ENCODE results near the gene SLC25A11.

Gene SLC25A11, protein sequence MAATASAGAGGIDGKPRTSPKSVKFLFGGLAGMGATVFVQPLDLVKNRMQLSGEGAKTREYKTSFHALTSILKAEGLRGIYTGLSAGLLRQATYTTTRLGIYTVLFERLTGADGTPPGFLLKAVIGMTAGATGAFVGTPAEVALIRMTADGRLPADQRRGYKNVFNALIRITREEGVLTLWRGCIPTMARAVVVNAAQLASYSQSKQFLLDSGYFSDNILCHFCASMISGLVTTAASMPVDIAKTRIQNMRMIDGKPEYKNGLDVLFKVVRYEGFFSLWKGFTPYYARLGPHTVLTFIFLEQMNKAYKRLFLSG

GRCh38 chr17:4939796-4940554, at the start of gene SLC25A11, which contains the start of gene RNF167:
TSS of gene SLC25A11 (minus strand) at chr17:4940046. CDS start at chr17:4939910, 136 bp downstream.
TSS of gene RNF167 (plus strand) at chr17:4940268. CDS start at chr17:4940910, 642 bp downstream.
- peak; percentile 90 for DNase-seq (ENCODE audit: low read depth)

GRCh38 chr17:4987767-4988567, 48.1 kb upstream of the SLC25A11 start:
- DNase-seq (ENCODE audit: low read depth), result no peak

DNA sequence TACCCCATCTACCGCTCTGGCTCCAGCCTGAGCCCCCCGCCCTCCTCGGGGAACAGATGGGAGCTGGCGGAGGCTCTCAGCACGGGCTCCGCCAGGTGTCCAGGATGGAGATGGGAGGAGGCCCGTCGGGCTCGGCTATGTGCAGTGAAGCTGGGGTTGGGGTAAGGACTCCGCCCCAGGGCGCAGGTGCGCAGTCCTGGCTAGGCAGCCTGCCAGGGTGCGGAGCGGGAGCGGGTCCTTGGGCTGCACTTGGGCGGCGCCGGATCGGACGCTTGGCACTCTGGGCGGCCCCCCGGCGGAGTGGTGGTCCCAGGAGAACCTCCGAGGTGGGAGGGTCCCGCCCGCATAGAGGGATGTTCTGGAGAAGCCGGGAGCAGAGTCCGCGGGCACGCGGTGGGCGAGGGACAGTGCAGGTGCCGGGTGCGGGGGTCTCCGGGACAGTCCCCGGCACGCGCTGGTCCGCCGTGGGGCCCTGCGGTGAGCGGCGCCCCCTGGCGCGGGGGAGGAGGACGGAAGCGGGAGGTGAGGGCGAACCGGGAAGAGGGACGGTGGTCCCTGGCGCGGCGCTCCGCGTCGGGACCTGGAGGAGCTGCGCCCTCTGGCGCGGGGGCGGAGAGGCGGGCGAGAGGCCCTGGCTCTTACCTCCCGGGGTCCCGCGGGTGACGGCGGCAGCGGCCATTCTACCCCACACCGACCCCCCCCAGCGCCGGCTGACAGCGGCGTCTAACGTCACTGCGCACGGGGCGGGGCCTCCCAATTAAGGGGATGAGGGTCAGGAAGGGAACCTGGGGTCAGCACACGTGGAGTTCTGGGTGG, 47.3 kb upstream of the SLC25A11 start, which contains the start of gene CAMTA2:
TSS of gene CAMTA2 (minus strand) at position 725 of the 816 bp plus-strand sequence. CDS start 1,453 bp downstream, outside the sequence.
- DNase-seq (ENCODE audit: low read depth), result peak; percentile 82

DNA sequence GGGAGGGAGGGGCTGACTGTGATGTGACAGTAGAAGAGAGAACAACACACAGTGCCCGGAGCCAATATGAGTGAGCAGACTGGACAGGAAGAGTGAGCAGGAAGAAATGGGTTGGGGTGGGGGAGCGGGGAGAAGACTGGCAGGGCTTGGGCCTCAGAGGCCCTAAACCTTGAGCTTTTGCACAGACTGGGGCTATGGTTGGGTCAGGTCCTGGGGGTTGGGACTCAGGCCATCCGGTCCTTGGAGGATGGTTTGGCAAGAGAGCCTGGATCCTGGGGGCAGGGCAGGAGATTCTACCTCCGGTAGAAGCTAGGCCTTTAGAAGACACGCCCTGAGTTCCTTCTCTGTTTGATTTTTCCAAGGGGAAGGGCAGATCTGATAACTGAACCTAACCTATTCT, 46.6 kb upstream of the SLC25A11 start:
- no peak for DNase-seq (ENCODE audit: low read depth)

DNA sequence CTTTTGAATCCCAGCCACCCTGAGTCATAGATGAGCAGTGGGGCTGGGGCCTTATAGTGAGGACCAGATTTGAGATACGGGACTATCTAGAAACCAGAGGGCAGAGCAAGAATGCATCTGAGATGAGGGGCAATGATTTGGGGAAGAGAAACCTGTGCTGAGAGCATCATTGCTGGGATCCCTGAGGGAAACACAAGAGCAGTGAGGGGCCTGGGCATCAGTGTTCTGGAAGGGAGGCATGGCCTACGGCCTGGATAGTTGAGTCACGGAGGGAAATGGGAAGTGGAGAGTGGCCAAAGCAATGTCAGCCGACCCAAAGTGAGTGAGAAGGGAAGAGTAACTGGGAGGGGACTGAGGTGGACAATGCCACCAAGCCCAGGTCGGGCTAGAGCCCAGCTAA, 42.5 kb upstream of the SLC25A11 start:
- DNase-seq (ENCODE audit: low read depth), result no peak

GRCh38 chr17:4980644-4981216, 40.9 kb upstream of the SLC25A11 start:
- no peak for DNase-seq (ENCODE audit: low read depth)

DNA sequence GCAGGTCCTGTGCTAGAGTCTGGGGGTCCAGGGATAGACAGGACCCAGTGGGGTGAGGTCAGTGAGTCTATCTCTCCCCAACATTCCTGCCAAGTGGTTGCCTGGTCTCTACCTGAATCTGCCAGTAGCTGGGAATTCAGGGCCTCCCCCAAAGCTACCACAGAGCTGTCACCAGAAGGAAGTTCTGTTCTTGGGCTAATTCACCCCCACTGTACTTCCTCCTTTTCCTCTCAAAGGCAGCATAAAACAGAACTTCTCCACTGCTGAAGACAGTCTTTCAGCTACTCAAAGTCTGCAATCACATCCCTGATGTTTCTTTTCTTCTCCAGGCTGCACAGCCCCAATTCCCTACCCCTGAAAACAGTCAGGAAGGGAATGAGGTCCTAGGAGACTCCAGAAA, 38.9 kb upstream of the SLC25A11 start:
- no peak for DNase-seq (ENCODE audit: low read depth)

DNA sequence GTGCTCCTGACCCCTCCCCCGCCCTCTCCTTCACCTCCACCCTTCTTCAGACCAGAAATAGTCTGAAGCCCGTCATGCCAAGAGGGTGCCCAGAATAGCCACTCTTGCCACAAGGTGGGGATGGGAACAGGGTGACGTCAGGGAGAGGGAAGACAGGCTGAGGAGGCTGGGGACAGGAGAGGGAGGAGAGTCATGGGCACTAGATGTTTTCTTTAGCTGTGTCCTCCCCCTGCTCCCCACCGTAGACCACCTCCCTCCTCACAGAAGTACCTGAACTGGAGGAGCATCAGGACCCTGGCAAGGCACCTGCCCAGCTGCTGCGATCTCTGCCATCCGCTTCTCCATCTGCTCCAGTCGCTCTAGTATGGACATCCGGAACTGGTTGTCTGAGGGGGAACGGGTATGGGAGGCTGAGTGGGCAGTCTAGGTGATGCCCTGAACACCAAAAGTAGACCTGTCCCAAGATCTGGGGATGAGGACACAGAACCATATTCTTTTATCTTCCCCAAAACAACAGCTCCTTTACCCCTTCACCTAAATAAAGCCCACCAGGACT, 34.3 kb upstream of the SLC25A11 start:
- no peak for DNase-seq (ENCODE audit: low read depth)

DNA sequence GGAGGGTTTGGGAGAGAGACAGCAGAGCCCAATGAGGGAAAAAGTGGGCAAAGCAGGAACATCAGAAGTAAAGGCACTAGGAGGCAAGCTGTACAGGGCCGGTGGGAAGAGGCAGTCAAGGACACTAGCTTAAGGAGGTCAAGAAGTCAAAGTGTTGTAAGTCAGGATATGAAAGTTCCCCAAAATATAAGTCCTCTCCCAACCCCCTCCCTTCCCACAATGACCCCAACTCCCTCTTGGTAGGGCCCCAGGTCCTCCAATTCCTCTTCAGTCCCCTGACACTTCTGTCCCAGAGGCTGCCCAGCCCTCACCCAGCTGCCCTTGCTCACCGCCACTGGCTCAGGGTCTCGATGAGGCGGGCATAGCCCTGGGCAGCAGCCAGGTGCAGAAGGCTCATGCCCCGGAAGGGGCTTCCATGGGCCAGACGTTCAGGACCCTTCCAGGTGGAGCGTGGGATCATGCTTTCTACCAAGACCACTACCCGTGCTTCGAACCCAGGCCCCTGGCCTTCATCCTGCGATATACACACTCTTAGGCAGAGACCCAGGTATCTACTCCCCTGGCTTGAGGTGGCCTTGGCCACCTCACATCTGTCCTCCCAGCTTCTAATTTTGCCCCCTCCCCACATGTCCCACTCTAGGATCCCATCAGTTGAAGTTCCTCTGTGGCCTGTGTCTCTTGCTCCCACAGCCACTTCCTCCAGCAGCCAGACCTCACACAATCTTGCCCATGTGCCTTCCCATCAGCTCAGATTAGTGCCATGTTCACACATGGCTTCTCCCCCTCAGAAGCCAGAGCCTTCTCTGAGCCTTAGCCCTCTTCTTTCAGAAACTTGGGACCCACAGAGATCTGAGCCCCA, 33.6 kb upstream of the SLC25A11 start:
- no peak for DNase-seq (ENCODE audit: low read depth)

DNA sequence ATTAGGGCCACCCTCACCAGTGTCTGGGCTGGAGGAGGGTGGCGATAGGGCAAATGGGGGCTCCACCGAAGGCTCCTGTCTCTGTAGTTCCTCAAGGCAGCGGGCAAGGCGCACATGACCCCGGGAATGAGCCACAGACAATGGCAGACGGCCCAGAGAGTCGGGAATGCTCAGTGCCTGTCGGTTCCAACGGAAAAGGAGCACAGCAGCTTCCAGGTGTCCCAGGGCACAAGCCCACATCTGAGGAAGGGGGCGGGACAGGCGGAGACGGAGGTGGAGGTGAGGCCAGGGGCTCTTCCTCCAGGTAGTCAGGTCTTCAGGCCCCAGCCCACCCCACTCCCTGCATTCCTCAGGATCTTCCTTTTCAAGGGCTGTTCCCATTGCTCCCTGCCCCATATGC, 32.9 kb upstream of the SLC25A11 start:
- DNase-seq (ENCODE audit: low read depth), result no peak

GRCh38 chr17:4972322-4972721, 32.5 kb upstream of the SLC25A11 start:
- DNase-seq (ENCODE audit: low read depth), result no peak

GRCh38 chr17:4971826-4972225, 32.0 kb upstream of the SLC25A11 start:
- DNase-seq (ENCODE audit: low read depth), result no peak

GRCh38 chr17:4970273-4970672, 30.4 kb upstream of the SLC25A11 start:
- no peak for DNase-seq (ENCODE audit: low read depth)

GRCh38 chr17:4969551-4970173, 29.8 kb upstream of the SLC25A11 start:
- DNase-seq (ENCODE audit: low read depth), result no peak

DNA sequence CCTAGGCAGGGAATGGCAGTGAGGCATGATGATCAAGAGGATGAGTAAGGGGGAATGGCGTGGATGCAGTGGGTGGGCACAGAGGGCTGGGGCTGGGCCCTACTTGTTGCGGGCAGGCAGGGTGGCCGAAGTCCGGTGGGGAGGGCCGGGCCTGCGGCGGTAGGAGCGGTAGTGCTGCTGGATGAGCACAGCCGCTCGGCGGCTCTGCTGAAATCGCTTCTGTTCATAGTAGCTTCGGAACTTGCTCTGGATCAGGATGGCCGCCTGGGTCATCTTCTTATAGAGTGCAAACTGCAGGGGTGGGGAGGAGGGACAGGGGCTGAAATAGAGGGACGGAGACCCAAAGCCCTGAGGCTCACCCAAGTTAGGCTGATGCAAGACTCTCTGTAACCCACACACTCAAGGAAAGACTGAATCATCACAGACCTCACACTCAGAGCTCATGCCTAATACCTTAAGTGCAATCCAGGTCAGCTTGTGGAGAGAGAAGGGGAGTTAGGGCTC, 29.3 kb upstream of the SLC25A11 start:
- DNase-seq (ENCODE audit: low read depth), result peak; percentile 39

DNA sequence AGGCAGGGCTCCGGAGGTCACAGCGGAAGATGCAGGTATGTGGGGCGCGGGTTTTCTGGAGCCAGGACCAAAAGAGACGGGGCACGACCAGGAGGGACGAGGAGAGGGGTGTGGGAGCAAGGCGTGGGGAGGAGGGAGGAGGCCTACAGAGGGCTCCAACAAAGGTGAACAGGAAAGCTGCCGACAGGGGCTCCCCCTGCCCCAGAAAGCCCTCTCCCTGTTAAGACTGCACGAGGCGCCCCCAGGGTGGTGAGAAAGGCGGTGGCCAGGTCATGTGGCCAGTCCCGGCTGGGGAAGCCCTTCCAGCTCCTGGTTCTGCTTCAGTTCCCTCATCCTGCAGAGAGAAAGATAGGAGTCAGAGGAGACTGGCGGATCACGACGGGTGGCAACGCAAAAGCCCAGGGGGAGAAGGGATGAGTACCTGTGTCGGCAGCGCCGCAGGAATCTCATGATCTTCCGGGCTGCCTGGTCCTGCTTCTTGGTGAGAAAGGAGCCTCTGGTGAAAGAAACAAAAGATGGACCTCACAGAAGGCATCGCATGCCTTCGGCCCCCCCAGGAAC, 28.7 kb upstream of the SLC25A11 start:
- DNase-seq (ENCODE audit: low read depth), result peak; percentile 26

DNA sequence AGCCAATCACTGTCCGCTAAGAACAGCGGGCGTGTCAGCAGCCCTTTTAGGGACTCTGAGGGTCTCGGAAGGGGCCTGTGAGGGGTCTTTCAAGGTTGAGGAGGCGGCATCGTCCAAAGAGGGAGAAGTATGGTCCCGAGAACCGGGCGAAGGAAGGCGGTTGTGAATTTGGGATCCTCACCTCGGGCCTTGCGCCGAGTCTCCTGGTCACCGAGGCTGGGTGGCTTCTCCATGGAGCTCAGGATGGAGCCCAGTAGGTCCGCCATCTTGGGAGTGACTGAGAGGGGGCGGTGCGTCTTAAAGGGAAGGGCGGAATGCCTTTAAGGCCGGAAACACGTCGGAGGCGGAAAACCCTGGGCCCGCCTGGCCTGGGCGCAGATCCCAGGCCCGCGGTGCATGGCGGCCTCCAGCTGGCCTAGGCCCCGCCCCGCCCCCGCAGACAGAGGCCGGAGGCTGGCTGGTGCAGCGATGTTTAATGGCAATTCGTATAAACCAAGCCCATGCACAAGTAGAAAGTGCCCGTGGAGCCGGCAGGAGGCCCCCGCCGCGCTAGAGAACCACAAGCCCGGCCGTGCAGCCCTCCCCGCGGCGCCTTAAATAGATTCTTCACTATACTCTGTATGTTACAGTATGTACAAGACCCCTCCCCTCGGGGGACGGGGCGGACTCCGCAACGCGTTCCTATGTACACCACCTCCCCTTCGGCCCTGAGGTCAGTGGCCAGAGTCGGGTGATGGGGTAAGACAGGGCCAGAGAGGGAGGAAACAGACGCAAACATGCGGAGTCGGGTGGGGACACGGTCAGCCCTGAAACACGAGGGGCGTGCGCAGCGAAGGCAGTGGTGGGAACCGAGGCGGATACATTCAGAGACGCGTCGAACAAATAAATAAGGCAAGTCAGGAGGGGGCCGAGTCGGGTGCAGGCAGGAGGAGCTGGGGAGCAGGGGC, 28.0 kb upstream of the SLC25A11 start, which contains the start of gene SPAG7:
TSS of gene SPAG7 (minus strand) at position 279 of the 947 bp plus-strand sequence. CDS start at position 266, 13 bp downstream.
- DNase-seq (ENCODE audit: low read depth), result peak; percentile 87
